Tibial nerve (tissue), 3 donors: ENCODE measurements around the gene CACNA1E.

Experiments used
- CTCF ChIP-seq, 5 experiments: fragments of 200-600 bp in 3 of 5; fragments of 450-650 bp in 2 of 5; sonication (generic) in 3 of 5; IDR thresholded peaks; one replicate each; pipeline ENCODE4 v1.5.1; 2016 to 2019; ENCODE audit warnings: antibody characterized with exemption in 5 of 5, mild to moderate bottlenecking in 3 of 5, moderate library complexity in 2 of 5
- POLR2A ChIP-seq, 2 donors: fragments of 450-650 bp; IDR thresholded peaks; one replicate each; pipeline ENCODE4 v1.6.1; 2017; ENCODE audit warnings: antibody characterized with exemption in 2 of 2, mild to moderate bottlenecking in 2 of 2, moderate library complexity in 2 of 2

GRCh38 chr1:181484821-181485220 is 1.5 kb downstream of the CACNA1E start:
- TF ChIP-seq POLR2A (IDR thresholded peaks at IDR 0.05) (no peak), CTCF (IDR thresholded peaks at IDR 0.05) (no peak)
